Keratinocyte (primary cell): ENCODE data around the gene KIF17. TPM values are rescaled to one million over a fixed set of nuclear protein-coding genes. Genes with fewer than 3 reads are reported as not detected.

ENCODE experiments used
- DNase-seq: peaks from one replicate; pipeline ENCODE4 v3.0.0-alpha.2; 2011; ENCODE audit warnings: low read depth, missing footprints, low spot score
- FAIRE-seq: peaks from 2 replicates; lab custom pipeline; 2011; peaks lifted over from hg19 to GRCh38; lab: Jason Lieb, UNC
- H2AFZ ChIP-seq: 2 replicates; pipeline ENCODE4 v1.6.0; 2012; ENCODE audit warnings: low read length, control low read depth, inconsistent platforms; ENCODE audit not compliant: control insufficient read depth
- H3K27ac ChIP-seq: 2 replicates; pipeline ENCODE4 v1.5.1; 2011; ENCODE audit warnings: low read length; ENCODE audit not compliant: control insufficient read depth, insufficient read depth
- H3K27me3 ChIP-seq: 3 replicates; pipeline ENCODE4 v1.6.0; 2011; ENCODE audit warnings: low read length; ENCODE audit not compliant: control insufficient read depth, insufficient read depth; ENCODE audit errors: extremely low read depth
- H3K36me3 ChIP-seq, 2 experiments: 2 replicates in 1 of 2; 3 replicates in 1 of 2; pipeline ENCODE4 v1.5.1; 2011; ENCODE audit warnings: low read length in 2 of 2, mild to moderate bottlenecking in 1 of 2; ENCODE audit not compliant: control insufficient read depth in 2 of 2, insufficient read depth in 2 of 2; ENCODE audit errors: extremely low read depth in 1 of 2
- H3K4me1 ChIP-seq: 3 replicates; pipeline ENCODE4 v1.5.1; 2011; ENCODE audit warnings: low read length; ENCODE audit not compliant: control insufficient read depth, insufficient read depth; ENCODE audit errors: extremely low read depth
- H3K4me2 ChIP-seq: 3 replicates; pipeline ENCODE4 v1.6.0; 2011; ENCODE audit warnings: low read depth, low read length; ENCODE audit not compliant: control insufficient read depth, insufficient read depth; ENCODE audit errors: extremely low read depth
- H3K4me3 ChIP-seq, 3 experiments: fragments of 200-600 bp in 1 of 3; sonication (generic) in 1 of 3; 2 replicates in 2 of 3; 3 replicates in 1 of 3; pipeline ENCODE4 v1.5.1; 2011 to 2016; ENCODE audit warnings: low read length in 3 of 3, mild to moderate bottlenecking in 3 of 3, control low read depth in 2 of 3, inconsistent platforms in 1 of 3, low read depth in 1 of 3, mixed read lengths in 1 of 3, mixed run types in 1 of 3, moderate library complexity in 1 of 3; ENCODE audit not compliant: control insufficient read depth in 2 of 3, insufficient read depth in 2 of 3; ENCODE audit errors: extremely low read depth in 1 of 3
- H3K79me2 ChIP-seq: 2 replicates; pipeline ENCODE4 v1.6.0; 2012; ENCODE audit warnings: low read length; ENCODE audit not compliant: control insufficient read depth, insufficient read depth
- H3K9ac ChIP-seq: 3 replicates; pipeline ENCODE4 v1.6.0; 2011; ENCODE audit warnings: low read length; ENCODE audit not compliant: control insufficient read depth, insufficient read depth; ENCODE audit errors: extremely low read depth
- H3K9me1 ChIP-seq: 3 replicates; pipeline ENCODE4 v1.6.0; 2011; ENCODE audit warnings: low read length; ENCODE audit not compliant: control insufficient read depth, insufficient read depth; ENCODE audit errors: extremely low read depth
- H3K9me3 ChIP-seq: 2 replicates; pipeline ENCODE4 v1.5.1; 2012; ENCODE audit warnings: low read depth, low read length; ENCODE audit not compliant: control insufficient read depth
- H4K20me1 ChIP-seq: 3 replicates; pipeline ENCODE4 v1.6.0; 2011; ENCODE audit warnings: low read length; ENCODE audit not compliant: control insufficient read depth, insufficient read depth; ENCODE audit errors: extremely low read depth
- CTCF ChIP-seq, 3 experiments: IDR thresholded peaks in 1 of 3; conservative IDR thresholded peaks in 1 of 3; optimal IDR thresholded peaks in 1 of 3; 2 replicates in 2 of 3; 3 replicates in 1 of 3; pipeline versions ENCODE3 to v1.5.1; 2011; ENCODE audit warnings: low read length in 3 of 3, mild to moderate bottlenecking in 3 of 3, moderate library complexity in 2 of 3, control low read depth in 1 of 3, inconsistent platforms in 1 of 3; ENCODE audit not compliant: insufficient read depth in 2 of 3; ENCODE audit errors: extremely low read depth in 1 of 3
- EZH2 ChIP-seq: IDR thresholded peaks from one replicate; pipeline ENCODE4 v1.6.1; 2012; ENCODE audit warnings: inconsistent platforms, mild to moderate bottlenecking, low read length, moderate library complexity
- dilution Hi-C: fragments of 300-500 bp; cut with MboI; formaldehyde crosslinking; loops from one replicate; pipeline ENCODE4 v1.7.0; 2020; ENCODE audit warnings: low sequenced_read_pairs; ENCODE audit not compliant: extremely low pct_ligation_motif_present
- polyA plus RNA-seq, 5 experiments: library from polyadenylated mRNA; depleted of rRNA in 3 of 5; stranded (reverse) in 3 of 5; stranded (forward) in 1 of 5; unstranded in 1 of 5; fragments of >200 nt; gene quantifications; 1 replicate in 1 of 5; 2 replicates in 3 of 5; 3 replicates in 1 of 5; pipeline versions ENCODE4 v1.2.1 to v1.2.3, GENCODE V29; 2011 to 2012; ENCODE audit warnings: missing spikeins in 2 of 5, low read depth in 1 of 5, low replicate concordance in 1 of 5

The KIF17 gene
- polyA plus RNA-seq, 1 donor (not counting 4 experiments of a cell fraction or from before 2014, with no cell fraction given): 0.90 TPM

GRCh38 chr1:20660847-20661206 lies 57.0 kb downstream of the KIF17 start:
- peaks cover 19 to 32% of the 10 kb centered on the region in 2 experiments for H3K36me3 ChIP-seq
- H3K4me2 ChIP-seq: peak overlapping the region; percentile 96
- H3K9me1 ChIP-seq: no peaks in the 10 kb centered on the region
- peak overlapping the region; percentile 82 for H3K27ac ChIP-seq
- peaks cover 54% of the 10 kb centered on the region for H3K79me2 ChIP-seq
- H3K9me3 ChIP-seq: no peaks in the 10 kb centered on the region
- H3K9ac ChIP-seq: peak overlapping the region; percentile 92
- TF ChIP-seq CTCF (optimal IDR thresholded peaks at IDR 0.05 in 1 of 3, IDR thresholded peaks at IDR 0.05 in 1 of 3, conservative IDR thresholded peaks at IDR 0.05 in 1 of 3; ENCODE audit: extremely low read depth in 1 of 3, insufficient read depth in 2 of 3, low read length in 3 of 3): no peak
- TF ChIP-seq EZH2: no peak
- peaks cover 16% of the 10 kb centered on the region for H3K4me1 ChIP-seq
- H2AFZ ChIP-seq: peak overlapping the region; percentile 77
- peaks cover 2% of the 10 kb centered on the region for H4K20me1 ChIP-seq
- DNase-seq (no peak), FAIRE-seq (peak; percentile 32)
- no peaks in the 10 kb centered on the region for H3K27me3 ChIP-seq
- H3K4me3 ChIP-seq: peak overlapping the region; percentile 96 to 99 (median 98)
- dilution Hi-C loops: no loop called here

- Histone ChIP-seq H4K20me1 (peaks cover 3% of the 10 kb centered on the region), H3K9ac (peak overlapping the region; percentile 92), H3K79me2 (peaks cover 59% of the 10 kb centered on the region), H3K9me3 (no peaks in the 10 kb centered on the region), H3K27me3 (no peaks in the 10 kb centered on the region), H3K4me1 (peaks cover 16% of the 10 kb centered on the region), H3K27ac (peak overlapping the region; percentile 82), H3K4me2 (peak overlapping the region; percentile 96), H3K9me1 (no peaks in the 10 kb centered on the region), H3K4me3 (peak overlapping the region; percentile 96 to 99 (median 98)), H2AFZ (peak overlapping the region; percentile 77), H3K36me3 (peaks cover 22 to 37% of the 10 kb centered on the region in 2 experiments)
- DNase-seq (no peak), FAIRE-seq (no peak)
- dilution Hi-C loops: no loop called here
- no peak for TF ChIP-seq CTCF (optimal IDR thresholded peaks at IDR 0.05 in 1 of 3, IDR thresholded peaks at IDR 0.05 in 1 of 3, conservative IDR thresholded peaks at IDR 0.05 in 1 of 3; ENCODE audit: extremely low read depth in 1 of 3, insufficient read depth in 2 of 3, low read length in 3 of 3)
Measured at GRCh38 chr1:20660363-20660762, 57.4 kb downstream of the KIF17 start.
